Activated T-cell treated with anti-CD3 and anti-CD28 coated beads, Interleukin-2, amount 50 U/mL, for 48 hours (primary cell): ENCODE measurements around the gene CRHR1.
A peak's percentile ranks its signal among the peaks of the same experiment; 100 is the strongest.
"Not testable (repeated sequence)": the region's sequence is repeated elsewhere in the genome, so short reads cannot be mapped to it uniquely, and the experiment has no call there.

Experiments
- DNase-seq, 2 experiments: peaks; one replicate each; pipeline ENCODE4 v3.0.0-alpha.2; 2020

The CRHR1 gene

DNA sequence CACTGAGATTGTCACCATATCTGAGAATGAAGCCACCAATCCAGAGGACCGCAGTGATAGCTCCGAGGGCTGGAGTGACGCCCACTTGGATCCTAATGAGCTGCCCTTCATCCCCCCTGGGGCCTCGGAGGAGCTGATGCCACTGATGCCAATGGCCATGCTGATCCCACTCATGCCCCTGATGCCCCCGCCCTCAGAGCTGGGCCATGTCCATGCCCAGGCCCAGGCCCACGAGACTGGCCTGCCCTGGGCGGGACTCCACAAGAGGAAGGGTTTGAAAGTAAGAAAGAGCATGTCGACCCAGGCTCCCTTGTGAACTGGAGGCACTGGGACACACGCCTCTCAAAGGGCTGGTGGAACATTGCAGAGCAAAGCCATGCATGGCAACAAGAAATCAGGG lies 62.5 kb downstream of the CRHR1 start:
- DNase-seq: no peak

DNA sequence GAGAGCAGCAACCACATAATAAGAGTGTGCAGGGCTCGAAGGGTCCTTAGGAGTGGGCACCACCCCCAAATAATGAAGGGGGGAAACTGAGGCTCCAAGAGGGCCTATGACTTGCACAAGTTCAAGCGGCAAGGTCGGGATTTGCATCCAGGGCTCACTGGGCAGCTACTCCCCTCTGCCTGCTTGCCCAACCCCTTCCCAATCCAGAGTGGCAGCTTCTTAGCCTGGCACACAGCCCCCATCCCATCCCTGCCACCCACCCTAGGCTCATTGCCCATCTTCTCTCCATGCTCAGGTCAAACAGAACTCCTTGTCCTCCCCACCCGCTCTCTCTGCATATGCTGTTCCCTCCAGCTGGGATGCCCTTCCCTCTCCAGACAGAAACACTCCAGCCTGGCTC lies 63.0 kb downstream of the CRHR1 start:
- DNase-seq: no peak

DNA sequence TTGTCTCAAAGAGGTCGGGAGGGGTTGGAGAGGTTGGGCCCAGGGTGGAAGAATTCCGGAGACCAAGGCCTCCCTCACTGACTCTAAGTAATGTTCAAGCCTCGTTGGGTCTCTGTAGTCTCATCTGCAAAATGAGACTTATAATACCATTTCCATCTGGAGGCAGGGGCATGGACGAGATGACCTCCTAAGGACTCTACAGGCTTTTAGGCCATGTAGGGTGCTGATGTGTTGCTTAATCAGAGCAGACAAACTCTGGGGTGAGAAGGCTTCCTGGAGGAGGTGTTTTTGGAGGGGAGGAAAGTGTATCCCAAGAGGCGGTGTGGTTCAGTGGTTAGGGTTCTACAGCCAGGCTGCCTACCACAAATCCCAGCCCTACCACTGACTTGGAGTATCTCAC lies 63.6 kb downstream of the CRHR1 start:
- no peak for DNase-seq

DNA sequence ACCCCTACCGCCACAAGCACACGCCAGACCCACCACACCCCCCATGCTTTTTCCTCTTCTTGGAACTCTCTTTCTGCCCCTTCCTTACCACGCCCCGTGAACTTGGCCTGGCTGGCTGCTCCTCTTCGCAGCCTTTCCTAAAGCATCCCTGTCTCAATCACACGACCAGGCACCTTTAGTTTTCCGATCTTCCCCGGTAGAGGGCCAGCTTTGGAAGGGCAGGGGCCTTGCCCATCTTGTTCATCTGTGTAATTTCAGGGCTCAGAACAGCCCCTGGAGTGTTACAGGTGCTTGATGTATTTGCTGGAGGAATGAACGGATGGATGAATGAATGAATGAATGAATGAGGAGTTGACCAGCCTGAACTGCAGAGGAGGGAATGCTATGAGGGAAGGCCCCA lies 64.3 kb downstream of the CRHR1 start:
- no peak for DNase-seq

DNA sequence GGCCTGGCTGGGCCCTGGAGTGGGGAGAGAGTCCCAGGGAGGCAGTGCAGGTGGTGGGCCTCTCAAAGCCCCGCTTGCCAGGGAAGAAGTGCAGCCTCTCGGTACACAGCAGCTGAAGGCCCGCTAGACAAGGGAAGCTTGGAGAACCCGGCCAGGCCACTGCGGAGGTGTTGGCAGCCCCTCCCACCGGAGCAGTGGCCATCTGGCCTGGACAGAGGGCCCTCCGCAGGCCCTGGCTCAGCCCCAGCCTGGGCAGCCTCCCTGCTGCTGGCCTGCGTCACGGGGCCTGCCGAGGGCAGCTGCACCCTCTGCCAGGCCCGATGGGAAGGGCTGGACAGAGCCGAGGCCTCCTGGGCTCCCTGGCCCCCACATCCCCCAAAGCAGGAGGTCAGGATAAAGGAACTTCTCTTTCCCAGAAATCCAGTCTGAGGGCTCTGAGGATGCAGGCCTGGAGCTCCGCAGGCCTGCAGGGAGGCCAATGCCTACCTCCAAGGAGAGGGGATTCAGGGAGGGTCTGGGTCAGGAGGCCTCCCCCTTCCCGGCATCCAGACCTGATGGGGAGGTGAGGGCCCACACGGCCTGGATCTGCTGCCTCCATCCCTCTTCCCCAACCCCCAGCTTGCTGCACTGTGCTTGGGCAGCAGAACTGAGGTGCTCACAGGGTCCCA lies 64.9 kb downstream of the CRHR1 start:
- no peak for DNase-seq

DNA sequence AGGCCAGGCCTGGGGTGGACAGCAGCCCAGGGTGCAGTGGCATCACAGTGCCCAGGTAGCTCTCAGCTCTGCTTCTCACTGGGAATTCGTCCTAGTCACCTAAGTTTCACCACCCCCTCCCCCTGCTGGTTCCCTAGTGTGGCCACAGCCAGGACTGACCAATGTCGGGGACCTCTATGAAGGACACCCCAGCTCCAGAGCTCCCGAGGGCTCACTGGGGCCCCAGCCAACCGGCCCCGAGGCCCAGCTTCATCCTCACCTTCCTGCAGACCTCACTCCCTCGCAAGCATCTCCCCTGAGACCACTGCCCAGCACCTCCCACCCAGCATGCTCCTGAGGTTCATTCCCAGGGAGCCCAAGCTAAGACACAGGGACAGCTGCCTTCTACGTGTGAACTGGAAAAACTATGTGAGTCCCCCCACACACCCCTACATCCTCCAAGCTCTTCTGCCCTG lies 65.4 kb downstream of the CRHR1 start:
- DNase-seq: no peak

DNA sequence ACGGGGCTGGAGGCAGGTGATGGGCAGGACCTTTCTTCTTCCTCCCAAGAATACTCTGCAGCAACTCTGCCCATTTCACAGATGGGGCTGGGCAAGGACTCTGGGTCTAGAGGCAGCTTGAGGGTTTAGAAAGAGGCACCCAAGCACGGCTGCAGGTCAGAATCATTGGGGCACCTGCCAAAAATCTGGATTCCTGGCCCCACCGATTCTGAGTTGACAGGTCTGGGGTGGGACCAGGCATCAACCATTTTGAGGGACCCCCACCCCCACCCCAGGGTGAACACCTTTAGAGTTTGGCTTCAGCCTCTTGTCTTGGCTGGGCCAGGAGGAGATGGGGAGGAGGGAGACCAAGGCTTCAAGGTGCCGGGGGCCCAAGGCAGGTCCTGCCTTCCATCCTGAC lies 65.9 kb downstream of the CRHR1 start:
- no peak for DNase-seq

DNA sequence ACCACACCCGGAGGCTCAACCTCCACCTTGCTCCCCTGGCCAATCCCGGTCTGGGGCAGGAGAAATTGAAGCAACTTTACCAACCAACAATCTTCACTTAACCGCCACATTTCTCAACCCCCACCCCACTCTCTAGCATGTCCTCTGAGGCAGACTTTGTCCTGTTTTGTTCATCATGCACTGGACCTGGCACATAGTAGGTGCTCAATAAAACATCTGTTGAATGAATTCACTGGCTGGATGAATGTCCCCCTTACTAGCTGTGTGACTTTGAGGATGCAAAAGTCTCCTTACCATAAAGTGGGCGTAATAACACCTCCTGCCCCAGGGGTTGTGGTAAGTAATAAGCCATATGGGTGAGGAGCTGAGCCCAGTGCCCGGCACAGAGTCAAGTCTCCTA lies 66.3 kb downstream of the CRHR1 start:
- no peak for DNase-seq

DNA sequence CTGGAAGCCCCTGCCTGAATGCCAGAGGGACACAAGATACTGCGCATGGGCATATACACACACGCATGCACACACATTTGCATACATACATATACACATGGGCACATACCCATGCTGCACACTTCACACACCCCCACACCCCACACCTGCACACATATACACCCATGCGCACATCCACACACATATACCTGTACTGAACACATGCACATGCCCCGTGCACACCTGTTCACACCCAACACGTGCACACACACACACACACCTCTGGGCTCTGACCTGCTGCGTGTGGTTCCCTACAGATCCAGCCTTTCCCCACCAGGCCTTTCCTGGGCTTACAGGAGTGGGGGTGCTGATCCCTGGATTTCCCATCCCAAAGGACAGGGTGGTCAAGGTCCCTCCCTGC lies 66.9 kb downstream of the CRHR1 start:
- no peak for DNase-seq

DNA sequence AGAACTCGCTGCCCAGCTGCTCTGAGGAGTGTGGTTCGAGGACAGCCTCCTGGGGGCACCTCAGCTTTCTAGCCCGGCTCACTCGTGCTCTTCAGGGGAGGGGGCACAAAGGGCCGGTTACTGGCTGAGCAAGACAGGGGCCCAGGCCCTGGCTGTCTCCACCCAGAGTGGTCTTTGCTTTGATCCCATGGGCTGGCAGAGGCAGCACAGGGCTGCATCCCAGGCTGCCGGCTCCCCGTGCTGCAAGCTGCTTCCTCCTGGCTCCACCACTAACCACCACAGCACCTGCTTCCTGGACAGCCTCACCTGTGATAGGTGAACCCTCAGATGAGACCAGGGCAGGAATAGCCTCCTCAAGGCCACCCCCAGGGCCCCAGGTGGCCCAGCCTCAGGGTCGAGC lies 67.3 kb downstream of the CRHR1 start:
- no peak for DNase-seq

DNA sequence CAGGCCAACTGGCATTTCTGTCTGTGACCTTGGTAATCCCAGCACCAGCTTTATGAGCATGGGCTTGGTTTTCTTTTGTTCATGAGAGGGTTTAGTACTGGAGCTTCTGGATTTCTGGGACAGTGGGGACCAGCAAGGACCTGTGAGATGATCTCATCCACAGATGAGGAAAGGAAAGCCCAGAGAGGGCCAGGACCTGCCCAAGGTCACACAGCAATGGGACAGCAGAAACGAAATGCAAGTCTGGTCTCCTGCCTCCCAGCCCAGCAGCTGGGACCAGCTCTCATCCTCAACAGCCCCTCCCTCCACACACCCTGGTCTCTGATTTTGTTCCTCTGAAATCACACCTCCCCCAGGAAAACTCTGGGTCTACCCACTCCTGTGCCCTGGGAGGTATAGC lies 67.8 kb downstream of the CRHR1 start:
- no peak for DNase-seq

DNA sequence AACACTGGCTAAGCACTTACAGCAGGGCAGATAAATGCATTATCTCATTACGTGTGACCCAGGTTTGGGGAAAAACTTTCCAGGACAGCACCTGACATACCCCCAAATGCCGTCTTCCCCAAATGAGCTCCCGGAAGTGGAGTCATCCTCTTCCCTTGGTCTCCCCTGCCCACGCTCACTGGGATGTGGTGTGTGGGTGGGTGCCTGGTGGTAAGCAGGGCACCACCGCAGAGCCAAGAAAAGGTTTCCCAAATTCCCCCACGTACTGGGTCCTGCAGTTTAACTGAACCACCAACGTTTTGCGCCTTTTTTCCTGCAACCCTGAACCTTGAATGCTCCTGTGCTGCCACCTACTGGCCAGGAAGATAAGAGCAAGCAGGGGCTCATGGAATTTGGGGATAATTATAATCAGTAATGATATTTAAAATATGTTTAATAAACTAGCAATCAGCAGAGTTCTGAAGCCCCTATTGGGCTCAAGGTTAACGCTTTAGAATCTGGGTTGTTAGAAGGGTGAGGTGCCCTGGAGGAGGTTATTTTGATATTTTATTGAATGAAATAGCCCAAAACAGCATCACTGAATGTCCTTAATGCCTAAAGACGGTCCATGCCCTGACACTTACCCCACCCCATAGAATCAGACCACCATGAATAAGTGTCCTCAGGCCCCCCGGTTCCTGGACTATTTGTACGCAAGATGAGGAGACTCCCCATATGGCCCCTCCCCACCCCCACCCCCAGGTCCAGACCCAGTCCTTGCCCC lies 68.6 kb downstream of the CRHR1 start:
- peak; percentile 78 to 82 for DNase-seq

DNA sequence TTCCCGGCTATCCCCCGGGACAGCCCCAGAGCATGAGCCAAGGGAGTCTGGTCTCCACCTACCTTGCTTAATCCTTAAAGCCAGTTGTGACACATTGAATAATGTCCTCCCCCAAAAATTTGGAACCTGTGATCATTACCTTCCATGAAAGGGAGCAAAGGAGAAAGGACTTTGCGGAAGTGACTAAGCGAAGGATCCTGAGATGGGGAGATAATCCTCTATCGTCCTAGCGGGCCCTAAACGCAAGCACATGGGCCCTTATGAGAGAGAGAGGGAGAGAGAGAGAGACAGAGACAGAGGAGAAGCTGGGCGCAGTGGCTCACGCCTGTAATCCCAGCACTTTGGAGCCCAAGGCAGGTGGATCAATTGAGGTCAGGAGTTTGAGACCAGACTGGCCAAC lies 70.1 kb downstream of the CRHR1 start:
- DNase-seq: no peak

DNA sequence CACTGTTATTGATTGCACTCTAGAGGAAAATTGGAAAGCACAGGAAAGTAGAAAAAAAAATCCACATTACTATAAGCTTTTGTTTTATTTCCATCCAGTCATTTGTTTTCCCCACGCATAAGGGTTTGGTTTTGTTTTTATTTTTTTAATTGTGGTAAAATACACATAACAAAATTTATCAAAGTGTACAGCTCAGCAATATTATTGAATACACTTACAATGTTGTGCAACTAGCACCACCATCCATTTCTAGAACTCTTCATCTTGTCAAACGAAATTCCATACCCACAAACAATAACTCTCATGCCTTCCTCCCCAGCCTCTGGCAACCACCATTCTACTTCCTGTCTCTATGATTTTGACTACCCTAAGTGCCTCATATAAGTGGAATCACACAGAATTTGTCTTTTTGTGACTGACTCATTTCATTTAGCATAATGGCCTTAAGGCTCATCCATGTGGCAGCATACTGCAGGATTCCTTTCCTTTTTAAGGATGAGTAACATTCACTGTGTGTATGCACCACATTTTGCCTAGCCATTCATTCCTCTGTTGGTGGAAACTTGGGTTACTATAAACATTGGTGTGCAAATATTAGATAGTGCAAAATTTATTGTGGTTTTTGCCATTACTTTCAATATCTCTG lies 71.7 kb downstream of the CRHR1 start:
- no peak for DNase-seq

DNA sequence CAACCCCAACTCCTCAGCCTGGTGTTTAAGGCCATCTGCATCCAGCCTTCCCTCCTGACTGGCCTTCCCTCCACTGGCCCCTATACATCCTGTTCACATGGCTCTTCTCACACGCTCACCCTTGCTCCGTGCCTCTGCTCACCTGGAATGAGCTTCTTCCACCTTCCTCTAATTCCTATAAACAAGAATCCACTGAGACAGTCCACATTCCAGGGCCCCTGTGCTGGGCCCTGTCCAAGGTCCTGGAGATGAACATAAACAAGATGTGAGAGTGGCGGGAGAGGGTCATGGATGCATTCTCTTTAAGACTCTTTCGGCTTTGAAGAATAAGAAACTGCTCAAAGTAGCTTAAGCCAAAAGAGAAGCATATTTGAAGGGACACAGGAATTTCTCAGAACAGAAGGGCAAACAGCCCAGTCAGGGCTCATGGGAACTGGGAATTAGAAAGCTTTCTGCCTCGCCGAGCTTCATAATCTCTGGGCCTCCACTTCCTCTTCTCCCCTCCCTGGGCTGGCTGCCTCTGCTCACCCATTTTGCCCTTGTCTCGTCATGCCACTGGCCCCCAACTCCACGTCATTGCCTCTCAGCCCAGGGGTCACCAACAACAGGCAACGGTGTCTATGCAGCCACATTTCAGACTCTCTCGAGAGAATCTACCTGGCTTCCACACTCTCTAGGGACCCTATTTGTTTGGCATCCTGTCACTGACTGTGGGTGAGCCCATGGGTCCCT lies 74.0 kb downstream of the CRHR1 start:
- no peak for DNase-seq

DNA sequence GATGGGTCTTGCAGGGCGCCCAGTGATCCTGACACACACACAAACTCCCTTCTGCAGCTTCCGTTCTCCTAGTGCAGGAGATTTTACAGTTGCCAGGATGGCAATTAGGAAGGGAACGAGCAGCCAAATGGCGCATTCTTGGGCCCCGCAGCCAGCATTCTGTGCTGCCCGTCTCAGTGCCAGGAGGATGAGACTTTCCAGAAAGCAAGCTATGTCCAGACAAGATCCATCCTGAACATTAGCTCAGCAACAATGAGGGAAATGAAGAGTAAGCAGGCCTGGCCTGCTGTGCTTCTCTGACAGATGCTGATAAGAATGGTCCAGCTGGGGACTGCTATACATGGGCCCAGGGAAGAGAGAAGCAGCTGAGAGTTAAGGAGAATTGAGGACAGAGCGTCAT lies 77.0 kb downstream of the CRHR1 start:
- no peak for DNase-seq

DNA sequence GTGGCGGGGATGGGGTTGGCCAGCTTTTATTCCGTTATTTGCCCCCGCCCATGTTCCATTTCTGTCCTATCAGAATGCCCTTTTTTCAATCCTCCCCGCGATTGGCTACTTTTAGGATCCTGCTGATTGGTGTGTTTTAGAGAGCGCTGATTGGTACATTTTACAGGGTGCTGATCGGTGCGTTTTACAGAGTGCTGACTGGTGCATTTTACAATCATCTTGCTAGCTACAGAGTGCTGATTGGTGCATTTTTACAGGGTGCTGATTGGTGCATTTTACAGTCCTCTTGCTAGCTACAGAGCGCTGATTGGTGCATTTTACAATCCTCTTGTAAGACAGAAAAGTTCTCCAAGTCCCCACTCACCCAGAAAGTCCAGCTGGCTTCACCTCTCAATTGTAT lies 78.0 kb downstream of the CRHR1 start:
- not testable (repeated sequence) for DNase-seq

DNA sequence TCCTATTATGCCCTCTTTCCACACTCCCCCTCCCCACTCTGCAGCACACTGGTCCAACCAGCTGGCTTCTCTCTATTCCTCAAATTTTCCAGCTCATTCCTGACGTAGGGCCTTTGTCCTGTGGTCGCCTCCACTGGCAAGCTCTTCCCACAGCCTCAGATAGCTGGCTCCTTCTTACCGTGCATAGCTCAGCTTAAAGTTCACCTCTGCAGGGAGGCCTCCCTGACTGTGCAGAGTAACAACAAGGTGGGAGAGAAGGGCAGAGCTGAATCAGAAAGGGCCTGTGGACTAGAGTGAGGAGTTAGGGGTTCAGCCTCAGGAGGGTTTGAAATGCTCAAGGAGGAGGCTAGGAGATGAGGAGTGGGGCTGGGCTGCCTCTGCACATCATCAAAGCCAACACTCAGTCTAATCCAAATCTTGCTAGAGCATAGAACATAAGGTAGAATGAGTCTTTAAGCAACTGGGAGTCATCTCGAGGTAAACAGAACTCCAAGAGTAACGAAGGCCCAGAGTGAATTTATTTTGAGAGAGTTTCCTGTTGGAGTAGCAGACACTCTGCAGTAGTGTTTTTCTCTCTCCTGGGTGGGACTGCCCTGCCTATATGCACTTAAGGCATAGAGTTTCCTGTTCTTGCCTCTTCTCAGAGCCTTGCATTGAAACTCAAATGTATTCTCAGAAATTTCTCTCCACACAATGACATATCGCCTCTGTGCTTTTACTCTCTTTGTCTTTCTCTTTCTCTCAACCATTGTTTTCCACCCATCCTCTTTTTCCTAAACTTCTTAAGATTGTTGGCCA lies 79.9 kb downstream of the CRHR1 start:
- DNase-seq: no peak

DNA sequence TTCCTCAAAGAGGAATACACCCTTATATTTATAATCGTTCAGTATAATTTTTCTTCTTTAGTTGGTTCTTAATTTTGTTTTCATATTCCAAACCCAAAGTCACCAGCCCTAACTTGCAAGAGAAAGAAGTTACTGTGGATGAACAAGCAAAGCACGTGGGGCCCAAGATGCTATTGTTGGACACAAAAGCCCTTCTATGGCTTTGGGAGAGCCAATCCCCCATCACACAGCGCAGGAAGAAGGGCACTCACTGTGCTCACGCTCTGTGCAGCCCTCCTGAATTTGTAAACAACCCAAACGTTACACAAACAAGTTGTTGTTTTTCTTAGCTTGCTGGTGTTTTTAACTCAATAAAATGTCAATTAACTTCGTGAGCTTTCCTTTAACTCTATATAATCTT lies 83.1 kb downstream of the CRHR1 start:
- no peak for DNase-seq

DNA sequence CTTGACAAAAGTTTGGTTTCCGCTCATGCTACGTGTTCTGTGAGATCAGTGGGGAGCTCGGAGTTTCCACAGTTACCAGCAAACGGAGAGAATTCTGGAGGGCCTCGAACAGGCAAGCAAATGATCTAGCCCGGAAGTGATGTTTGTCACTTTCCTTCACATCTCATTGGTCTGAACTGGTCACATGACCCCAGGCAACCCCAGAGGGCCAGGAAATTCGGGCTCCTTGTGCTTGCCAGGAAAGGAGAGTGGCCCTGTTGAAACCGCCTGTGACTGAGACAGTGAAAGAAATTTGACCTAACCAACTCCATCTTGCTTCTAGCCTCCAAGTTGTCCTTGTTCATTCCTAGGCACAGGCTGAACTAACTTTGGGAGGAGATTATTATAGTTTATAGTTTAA lies 83.6 kb downstream of the CRHR1 start:
- DNase-seq: no peak

DNA sequence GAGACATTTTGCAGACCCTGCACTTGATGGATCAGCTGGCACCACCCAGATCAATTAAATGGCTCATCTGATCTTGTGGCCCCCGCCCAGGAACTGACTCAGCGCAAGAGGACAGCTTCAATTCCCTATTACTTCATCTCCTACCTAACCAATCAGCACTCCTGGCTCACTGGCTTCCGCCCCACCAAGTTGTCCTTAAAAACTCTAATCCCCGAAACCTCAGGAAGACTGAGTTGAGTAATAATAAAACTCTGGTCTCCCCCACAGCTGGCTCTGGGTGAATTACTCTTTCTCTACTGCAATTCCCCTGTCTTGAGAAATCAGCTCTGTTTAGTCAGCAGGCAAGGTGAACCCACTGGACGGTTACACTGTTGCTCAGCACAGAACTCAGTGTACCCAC lies 84.2 kb downstream of the CRHR1 start:
- no peak for DNase-seq

DNA sequence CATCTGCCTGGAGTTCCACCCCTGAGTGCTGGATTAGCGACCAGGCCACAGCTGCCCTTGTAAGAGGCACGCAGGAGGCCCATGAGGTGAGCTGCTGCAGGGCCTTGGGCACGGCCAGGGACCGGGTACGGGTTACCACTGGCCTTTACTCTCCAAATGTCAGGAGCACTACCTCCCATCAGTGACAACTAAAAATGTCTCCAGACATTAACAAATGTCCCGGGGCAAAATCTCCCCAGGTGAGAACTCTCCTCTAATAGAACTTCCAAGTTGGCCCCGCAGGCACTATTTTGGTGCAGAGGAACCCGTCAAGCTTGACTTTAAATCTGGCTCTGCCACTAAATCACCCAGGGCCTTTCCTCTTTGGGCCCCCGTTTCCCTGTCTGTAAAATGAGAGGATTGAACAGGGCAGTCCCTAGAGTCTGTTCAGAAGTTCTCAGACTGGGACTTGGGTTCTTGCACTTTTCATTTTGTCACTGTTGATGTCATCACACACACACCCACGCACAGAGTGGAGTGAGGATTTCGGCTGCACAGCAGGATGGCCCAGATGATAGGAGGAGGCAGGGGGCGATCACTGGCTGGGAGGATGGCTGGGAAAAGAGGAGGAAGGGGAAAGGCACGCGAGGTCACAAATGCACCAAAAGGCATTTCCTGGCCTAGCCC lies 85.7 kb downstream of the CRHR1 start:
- no peak for DNase-seq
